Suprapubic skin (tissue), 4 donors: Measurements from ENCODE around the gene CKM. TPM values are rescaled to one million over a fixed set of nuclear protein-coding genes. Genes with fewer than 3 reads are reported as not detected.

Experiments
- DNase-seq, 2 donors: peaks; one replicate each; pipeline ENCODE4 v3.0.0-alpha.2; 2019; ENCODE audit warnings: low spot score in 2 of 2
- H3K27ac ChIP-seq: fragments of 200-600 bp; sonication (generic); one replicate; pipeline ENCODE4 v1.5.1; 2019
- H3K27me3 ChIP-seq: fragments of 200-600 bp; sonication (generic); one replicate; pipeline ENCODE4 v1.5.1; 2019
- H3K36me3 ChIP-seq: fragments of 200-600 bp; sonication (generic); one replicate; pipeline ENCODE4 v1.5.1; 2019
- H3K4me1 ChIP-seq: fragments of 200-600 bp; sonication (generic); one replicate; pipeline ENCODE4 v1.5.1; 2019
- H3K4me3 ChIP-seq: fragments of 200-600 bp; sonication (generic); one replicate; pipeline ENCODE4 v1.5.1; 2019; ENCODE audit warnings: mild to moderate bottlenecking
- H3K9me3 ChIP-seq: fragments of 200-600 bp; sonication (generic); one replicate; pipeline ENCODE4 v1.5.1; 2019
- CTCF ChIP-seq, 2 donors: fragments of 200-600 bp in 1 of 2; fragments of 450-650 bp in 1 of 2; sonication (generic) in 1 of 2; IDR thresholded peaks; one replicate each; pipeline ENCODE4 v1.5.1; 2016 to 2019; ENCODE audit warnings: antibody characterized with exemption in 2 of 2, mild to moderate bottlenecking in 1 of 2, moderate library complexity in 1 of 2
- EP300 ChIP-seq: sonication (generic); formaldehyde crosslinking; IDR thresholded peaks from one replicate; pipeline ENCODE4 v1.6.1; 2017; ENCODE audit warnings: antibody characterized with exemption
- POLR2A ChIP-seq, 2 donors: fragments of 450-650 bp; IDR thresholded peaks; one replicate each; pipeline ENCODE4 v1.6.1; 2017; ENCODE audit warnings: antibody characterized with exemption in 2 of 2, mild to moderate bottlenecking in 2 of 2, moderate library complexity in 2 of 2
- POLR2AphosphoS5 ChIP-seq, 3 donors: sonication (generic); formaldehyde crosslinking; IDR thresholded peaks; one replicate each; pipeline ENCODE4 v1.6.1; 2017; ENCODE audit warnings: antibody characterized with exemption in 3 of 3
- WGBS: methylation state at CpG from one replicate; pipeline ENCODE4 v1.1.5; 2018; 5-methylcytosine and 5-hydroxymethylcytosine counted together
- total RNA-seq, 4 donors: library from RNA; depleted of rRNA; stranded (reverse); fragments of >200 nt; gene quantifications; one replicate each; pipeline ENCODE4 v1.1.0, GENCODE V29; 2016

CKM gene
- total RNA-seq, 4 donors from 2014 or later = not detected

GRCh38 chr19:45327404-45328143, 4.9 kb upstream of the CKM start:
- Histone ChIP-seq H3K4me3 (no peak overlapping the region), H3K9me3 (no peaks in the 10 kb centered on the region), H3K27me3 (peaks cover 26% of the 10 kb centered on the region), H3K27ac (no peak overlapping the region), H3K4me1 (peaks cover 14% of the 10 kb centered on the region), H3K36me3 (no peaks in the 10 kb centered on the region)
- no peak for TF ChIP-seq CTCF (IDR thresholded peaks at IDR 0.05)
- TF ChIP-seq POLR2A (IDR thresholded peaks at IDR 0.05) = no peak
- no peak for TF ChIP-seq POLR2AphosphoS5 (IDR thresholded peaks at IDR 0.05)
- no peak for TF ChIP-seq EP300
- WGBS = 72% methylated on average over 13 of the region's 13 CpGs
- DNase-seq = no peak

DNA sequence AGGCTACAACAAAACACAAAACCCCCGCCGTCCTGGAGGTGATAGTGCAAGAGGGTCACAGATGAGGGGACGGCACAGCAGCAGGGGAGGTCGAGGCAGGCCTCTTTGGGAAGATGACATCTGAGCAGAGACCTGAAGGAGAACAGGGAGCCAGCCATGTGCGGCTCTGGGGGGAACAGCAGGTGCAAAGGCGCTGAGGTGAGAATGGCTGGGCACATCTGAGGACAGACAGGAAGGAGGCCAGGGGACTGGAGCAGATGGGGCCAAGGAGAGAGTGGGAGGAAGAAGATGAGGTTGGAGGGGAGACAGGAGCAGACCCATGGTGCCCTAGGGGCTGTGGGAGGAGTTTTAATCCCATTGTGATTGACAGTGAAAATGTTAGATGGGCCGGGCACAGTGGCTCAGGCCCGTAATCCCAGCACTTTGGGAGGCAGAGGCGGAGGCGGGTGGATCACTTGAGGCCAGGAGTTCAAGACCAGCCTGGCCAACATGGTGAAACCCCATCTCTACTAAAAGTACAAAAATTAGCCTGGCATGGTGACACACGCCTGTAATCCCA, 1.8 kb upstream of the CKM start:
- Histone ChIP-seq H3K4me3 (no peak overlapping the region), H3K27me3 (peaks cover 37% of the 10 kb centered on the region)
- WGBS = 72% methylated on average over 11 of the region's 11 CpGs

DNA sequence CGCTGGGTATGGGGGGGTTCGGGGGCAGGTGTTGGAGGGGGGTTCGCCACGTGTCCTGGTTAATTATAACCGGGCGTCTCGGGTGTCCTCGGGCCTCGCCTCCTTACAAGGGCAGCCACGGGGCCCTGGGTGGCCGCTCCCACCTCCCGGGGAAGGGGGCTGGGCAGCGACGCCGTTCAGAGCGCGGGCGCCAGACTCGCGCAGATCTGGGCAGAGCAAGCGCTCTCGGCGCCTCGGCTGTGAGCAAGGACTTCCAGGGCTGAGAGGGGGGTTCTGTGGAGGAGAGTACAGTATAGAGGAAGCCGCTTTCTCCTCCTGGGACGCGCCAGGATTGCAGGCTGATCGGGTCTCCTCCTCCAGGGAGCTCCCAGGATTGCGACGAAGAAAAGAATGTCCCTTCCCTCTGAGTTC, 1.0 kb upstream of the CKM start:
- no peaks in the 10 kb centered on the region for H3K36me3 ChIP-seq
- no peaks in the 10 kb centered on the region for H3K9me3 ChIP-seq
- no peak for DNase-seq
- peaks cover 44% of the 10 kb centered on the region for H3K27me3 ChIP-seq
- peak overlapping the region; percentile 27 for H3K4me3 ChIP-seq
- H3K27ac ChIP-seq = no peak overlapping the region
- H3K4me1 ChIP-seq = peaks cover 14% of the 10 kb centered on the region
- TF ChIP-seq POLR2A (IDR thresholded peaks at IDR 0.05) (no peak), POLR2AphosphoS5 (IDR thresholded peaks at IDR 0.05) (no peak), EP300 (no peak), CTCF (IDR thresholded peaks at IDR 0.05) (no peak)
- WGBS = 4% methylated on average over 18 of the region's 30 CpGs

More for the DNA sequence above, 1.8 kb upstream of the CKM start:
- no peak overlapping the region for H3K27ac ChIP-seq
- no peak for DNase-seq
- H3K4me1 ChIP-seq = peaks cover 14% of the 10 kb centered on the region
- H3K36me3 ChIP-seq = no peaks in the 10 kb centered on the region
- TF ChIP-seq POLR2A (IDR thresholded peaks at IDR 0.05) (no peak), CTCF (IDR thresholded peaks at IDR 0.05) (no peak), EP300 (no peak), POLR2AphosphoS5 (IDR thresholded peaks at IDR 0.05) (no peak)
- no peaks in the 10 kb centered on the region for H3K9me3 ChIP-seq

- TF ChIP-seq POLR2AphosphoS5 (IDR thresholded peaks at IDR 0.05) = no peak
- no peak for TF ChIP-seq CTCF (IDR thresholded peaks at IDR 0.05)
- TF ChIP-seq POLR2A (IDR thresholded peaks at IDR 0.05) = no peak
- no peak for TF ChIP-seq EP300
- Histone ChIP-seq H3K27me3 (peaks cover 50% of the 10 kb centered on the region), H3K4me3 (no peak overlapping the region), H3K9me3 (no peaks in the 10 kb centered on the region), H3K4me1 (peaks cover 14% of the 10 kb centered on the region), H3K27ac (no peak overlapping the region), H3K36me3 (no peaks in the 10 kb centered on the region)
- WGBS = no CpG with 5 or more reads among the region's 11 CpGs
- DNase-seq = no peak
These were observed 364 bp downstream of the CKM start for GRCh38 chr19:45322311-45322710.

DNA sequence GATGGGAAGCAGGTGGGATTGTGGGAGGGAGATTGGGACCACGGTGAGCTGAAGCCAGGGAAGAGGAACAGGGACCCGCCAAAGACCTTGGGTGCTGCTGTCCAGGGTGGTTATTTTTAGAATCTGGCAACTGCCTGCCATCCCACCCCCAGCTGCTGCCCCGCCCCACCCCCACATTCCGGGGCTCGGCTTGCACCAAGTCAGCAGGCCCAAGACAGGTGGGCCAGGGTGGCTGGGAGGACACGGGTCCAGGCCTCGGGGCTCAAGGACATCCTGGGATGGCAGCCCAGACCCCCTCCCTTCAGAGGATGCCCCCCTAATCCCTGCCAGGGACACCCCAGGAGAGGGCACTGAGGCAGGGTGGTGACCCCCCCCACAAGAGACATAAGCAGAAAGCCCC, 827 bp downstream of the CKM start:
- no peak for DNase-seq
- H3K27ac ChIP-seq = no peak overlapping the region
- H3K4me1 ChIP-seq = peaks cover 14% of the 10 kb centered on the region
- no peaks in the 10 kb centered on the region for H3K9me3 ChIP-seq
- no peak for TF ChIP-seq POLR2A (IDR thresholded peaks at IDR 0.05)
- no peak for TF ChIP-seq CTCF (IDR thresholded peaks at IDR 0.05)
- TF ChIP-seq POLR2AphosphoS5 (IDR thresholded peaks at IDR 0.05) = no peak
- no peak for TF ChIP-seq EP300
- H3K36me3 ChIP-seq = no peaks in the 10 kb centered on the region
- H3K4me3 ChIP-seq = no peak overlapping the region
- WGBS = 45% methylated on average over 2 of the region's 7 CpGs
- peaks cover 50% of the 10 kb centered on the region for H3K27me3 ChIP-seq
